Measurements from ENCODE around the gene COL8A1. TPM values are rescaled to one million over a fixed set of nuclear protein-coding genes. Genes with fewer than 3 reads are reported as not detected.

Gene COL8A1
- total RNA-seq, 1 experiment from 2014 or later, result 0.07 TPM

DNA sequence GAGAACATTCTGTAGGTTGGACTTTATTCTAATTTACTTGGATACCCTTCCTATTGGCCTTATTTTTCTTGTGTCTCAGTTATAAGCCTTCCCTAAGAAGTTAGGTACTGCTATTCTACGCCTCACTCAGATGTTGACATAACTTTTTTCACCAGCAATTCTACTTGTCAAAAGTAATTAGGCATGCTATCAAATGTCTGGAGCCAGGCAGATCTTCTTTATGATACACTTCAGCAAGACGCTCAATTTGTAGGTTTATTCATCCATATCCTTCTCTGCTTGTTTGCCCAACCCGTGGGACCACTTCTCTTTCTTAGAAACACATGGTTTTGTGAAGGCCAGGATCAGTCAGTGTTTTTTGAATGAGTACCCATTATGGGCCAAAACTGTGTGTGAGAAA, 36.2 kb upstream of the COL8A1 start:
- BruUV-seq (replicated peaks), result no TSS peak
- H3K4me1 ChIP-seq (ENCODE audit: control insufficient read depth in 1 of 2, insufficient read depth in 2 of 2, low read length in 2 of 2), result no peaks in the 10 kb centered on the region
- ChIA-PET POLR2A (no interaction called here), RAD21 (ENCODE audit: low non-redundant PET in 1 of 2, low total read pairs in 2 of 2, uncharacterized antibody in 2 of 2, unreplicated experiment in 2 of 2) (no interaction called here), CTCF (no interaction called here)
- ATAC-seq (no peak), DNase-seq (ENCODE audit: low read depth, low spot score) (no peak)
- no peaks in the 10 kb centered on the region for H3K9me2 ChIP-seq (ENCODE audit: insufficient read depth)
- no peak overlapping the region for H3K27ac ChIP-seq (ENCODE audit: low read depth, low read length)
- no peak overlapping the region for H2AFZ ChIP-seq (ENCODE audit: low read depth, low read length, poor library complexity, severe bottlenecking)
- H3K4me2 ChIP-seq (ENCODE audit: low read length), result no peak overlapping the region
- TF ChIP-seq SRF (IDR thresholded peaks at IDR 0.05; ENCODE audit: low read depth) (no peak), JUND (IDR thresholded peaks at IDR 0.05) (no peak), EZH2 (IDR thresholded peaks at IDR 0.05) (no peak)
- H3K79me2 ChIP-seq (ENCODE audit: insufficient read depth, low read length), result no peaks in the 10 kb centered on the region
- no peaks in the 10 kb centered on the region for H3K9me3 ChIP-seq (ENCODE audit: control insufficient read depth in 1 of 2, insufficient read depth in 1 of 2, low read depth in 1 of 2, low read length in 2 of 2)
- no peak overlapping the region for H3K4me3 ChIP-seq (replicated peaks in 1 of 2; ENCODE audit: low read depth in 1 of 2, low read length in 2 of 2)
- intact Hi-C loops (cut with micrococcal nuclease), result no loop called here
- H3K36me3 ChIP-seq (ENCODE audit: control insufficient read depth in 1 of 2, insufficient read depth in 2 of 2, low read length in 2 of 2), result no peaks in the 10 kb centered on the region
- no peaks in the 10 kb centered on the region for H4K20me1 ChIP-seq (ENCODE audit: insufficient read depth)
- peaks cover 51% of the 10 kb centered on the region for H3K27me3 ChIP-seq (ENCODE audit: insufficient read depth, low read length)
- H3K9ac ChIP-seq (ENCODE audit: low read length), result no peak overlapping the region

DNA sequence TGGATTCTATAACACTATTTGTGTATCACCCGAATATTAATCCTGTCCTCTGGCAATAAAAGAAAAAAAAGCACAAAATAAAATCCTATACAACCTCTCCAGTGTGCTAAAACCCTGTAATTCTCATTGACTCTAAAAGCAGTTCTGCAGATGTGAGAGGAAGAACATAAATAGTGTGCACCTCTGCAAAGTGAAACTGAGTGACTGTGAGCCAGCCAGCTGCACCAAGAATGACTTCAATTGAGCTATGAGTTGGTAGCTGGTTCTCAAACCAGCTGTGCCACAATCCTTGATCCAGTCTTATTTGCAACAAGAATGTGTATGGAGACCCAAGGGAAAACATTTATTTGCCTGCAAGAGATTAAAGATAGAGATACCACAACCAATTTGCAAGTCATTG, 31.2 kb upstream of the COL8A1 start:
- no peak overlapping the region for H3K9ac ChIP-seq (ENCODE audit: low read length)
- H2AFZ ChIP-seq (ENCODE audit: low read depth, low read length, poor library complexity, severe bottlenecking), result no peak overlapping the region
- no peaks in the 10 kb centered on the region for H4K20me1 ChIP-seq (ENCODE audit: insufficient read depth)
- no peaks in the 10 kb centered on the region for H3K4me1 ChIP-seq (ENCODE audit: control insufficient read depth in 1 of 2, insufficient read depth in 2 of 2, low read length in 2 of 2)
- ChIA-PET CTCF (no interaction called here), RAD21 (ENCODE audit: low non-redundant PET in 1 of 2, low total read pairs in 2 of 2, uncharacterized antibody in 2 of 2, unreplicated experiment in 2 of 2) (no interaction called here), POLR2A (no interaction called here)
- DNase-seq (ENCODE audit: low read depth, low spot score) (no peak), ATAC-seq (no peak)
- intact Hi-C loops (cut with micrococcal nuclease), result no loop called here
- no peaks in the 10 kb centered on the region for H3K36me3 ChIP-seq (ENCODE audit: control insufficient read depth in 1 of 2, insufficient read depth in 2 of 2, low read length in 2 of 2)
- no peak overlapping the region for H3K27ac ChIP-seq (ENCODE audit: low read depth, low read length)
- H3K4me2 ChIP-seq (ENCODE audit: low read length), result no peak overlapping the region
- BruUV-seq (replicated peaks), result no TSS peak
- no peak for TF ChIP-seq EZH2 (IDR thresholded peaks at IDR 0.05)
- peaks cover 43% of the 10 kb centered on the region for H3K27me3 ChIP-seq (ENCODE audit: insufficient read depth, low read length)
- H3K9me3 ChIP-seq (ENCODE audit: control insufficient read depth in 1 of 2, insufficient read depth in 1 of 2, low read depth in 1 of 2, low read length in 2 of 2), result no peaks in the 10 kb centered on the region
- no peaks in the 10 kb centered on the region for H3K79me2 ChIP-seq (ENCODE audit: insufficient read depth, low read length)
- H3K4me3 ChIP-seq (replicated peaks in 1 of 2; ENCODE audit: low read depth in 1 of 2, low read length in 2 of 2), result no peak overlapping the region
- no peaks in the 10 kb centered on the region for H3K9me2 ChIP-seq (ENCODE audit: insufficient read depth)

DNA sequence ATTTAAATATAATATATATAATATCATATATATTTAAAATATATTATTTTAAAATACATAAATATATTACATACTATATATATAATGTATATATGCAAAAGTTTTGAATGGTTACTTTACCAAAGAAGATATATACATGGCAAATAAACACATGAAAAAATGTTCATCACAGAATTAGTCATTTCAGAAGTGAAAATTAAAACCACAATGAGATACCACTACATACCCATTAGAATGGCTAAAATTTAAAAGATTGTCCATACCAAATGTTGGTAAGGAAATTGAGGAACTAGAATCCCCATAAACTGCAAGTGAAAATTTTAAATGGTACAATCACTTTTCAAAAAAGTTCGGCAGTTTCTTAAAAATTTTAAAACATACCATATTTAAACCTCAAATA, 23.6 kb upstream of the COL8A1 start:
- intact Hi-C loops (cut with micrococcal nuclease), result no loop called here
- no peaks in the 10 kb centered on the region for H3K9me2 ChIP-seq (ENCODE audit: insufficient read depth)
- no peaks in the 10 kb centered on the region for H3K79me2 ChIP-seq (ENCODE audit: insufficient read depth, low read length)
- no peak overlapping the region for H2AFZ ChIP-seq (ENCODE audit: low read depth, low read length, poor library complexity, severe bottlenecking)
- ChIA-PET RAD21 (ENCODE audit: low non-redundant PET in 1 of 2, low total read pairs in 2 of 2, uncharacterized antibody in 2 of 2, unreplicated experiment in 2 of 2) (no interaction called here), POLR2A (no interaction called here), CTCF (no interaction called here)
- H3K36me3 ChIP-seq (ENCODE audit: control insufficient read depth in 1 of 2, insufficient read depth in 2 of 2, low read length in 2 of 2), result no peaks in the 10 kb centered on the region
- H3K9ac ChIP-seq (ENCODE audit: low read length), result no peak overlapping the region
- no peaks in the 10 kb centered on the region for H3K9me3 ChIP-seq (ENCODE audit: control insufficient read depth in 1 of 2, insufficient read depth in 1 of 2, low read depth in 1 of 2, low read length in 2 of 2)
- DNase-seq (ENCODE audit: low read depth, low spot score), result no peak
- peaks cover 32% of the 10 kb centered on the region for H3K27me3 ChIP-seq (ENCODE audit: insufficient read depth, low read length)
- ATAC-seq, result no peak
- no peaks in the 10 kb centered on the region for H3K4me1 ChIP-seq (ENCODE audit: control insufficient read depth in 1 of 2, insufficient read depth in 2 of 2, low read length in 2 of 2)
- H3K27ac ChIP-seq (ENCODE audit: low read depth, low read length), result no peak overlapping the region
- no peaks in the 10 kb centered on the region for H4K20me1 ChIP-seq (ENCODE audit: insufficient read depth)
- no peak overlapping the region for H3K4me3 ChIP-seq (replicated peaks in 1 of 2; ENCODE audit: low read depth in 1 of 2, low read length in 2 of 2)
- no TSS peak for BruUV-seq (replicated peaks)
- no peak overlapping the region for H3K4me2 ChIP-seq (ENCODE audit: low read length)
- TF ChIP-seq, protein P1, sequence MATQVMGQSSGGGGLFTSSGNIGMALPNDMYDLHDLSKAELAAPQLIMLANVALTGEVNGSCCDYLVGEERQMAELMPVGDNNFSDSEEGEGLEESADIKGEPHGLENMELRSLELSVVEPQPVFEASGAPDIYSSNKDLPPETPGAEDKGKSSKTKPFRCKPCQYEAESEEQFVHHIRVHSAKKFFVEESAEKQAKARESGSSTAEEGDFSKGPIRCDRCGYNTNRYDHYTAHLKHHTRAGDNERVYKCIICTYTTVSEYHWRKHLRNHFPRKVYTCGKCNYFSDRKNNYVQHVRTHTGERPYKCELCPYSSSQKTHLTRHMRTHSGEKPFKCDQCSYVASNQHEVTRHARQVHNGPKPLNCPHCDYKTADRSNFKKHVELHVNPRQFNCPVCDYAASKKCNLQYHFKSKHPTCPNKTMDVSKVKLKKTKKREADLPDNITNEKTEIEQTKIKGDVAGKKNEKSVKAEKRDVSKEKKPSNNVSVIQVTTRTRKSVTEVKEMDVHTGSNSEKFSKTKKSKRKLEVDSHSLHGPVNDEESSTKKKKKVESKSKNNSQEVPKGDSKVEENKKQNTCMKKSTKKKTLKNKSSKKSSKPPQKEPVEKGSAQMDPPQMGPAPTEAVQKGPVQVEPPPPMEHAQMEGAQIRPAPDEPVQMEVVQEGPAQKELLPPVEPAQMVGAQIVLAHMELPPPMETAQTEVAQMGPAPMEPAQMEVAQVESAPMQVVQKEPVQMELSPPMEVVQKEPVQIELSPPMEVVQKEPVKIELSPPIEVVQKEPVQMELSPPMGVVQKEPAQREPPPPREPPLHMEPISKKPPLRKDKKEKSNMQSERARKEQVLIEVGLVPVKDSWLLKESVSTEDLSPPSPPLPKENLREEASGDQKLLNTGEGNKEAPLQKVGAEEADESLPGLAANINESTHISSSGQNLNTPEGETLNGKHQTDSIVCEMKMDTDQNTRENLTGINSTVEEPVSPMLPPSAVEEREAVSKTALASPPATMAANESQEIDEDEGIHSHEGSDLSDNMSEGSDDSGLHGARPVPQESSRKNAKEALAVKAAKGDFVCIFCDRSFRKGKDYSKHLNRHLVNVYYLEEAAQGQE (IDR thresholded peaks at IDR 0.05; ENCODE audit: low read depth), result no peak
- TF ChIP-seq FOSL1 (IDR thresholded peaks at IDR 0.05; ENCODE audit: low read depth) (no peak), JUND (IDR thresholded peaks at IDR 0.05) (no peak), EGR1 (IDR thresholded peaks at IDR 0.05; ENCODE audit: low read depth) (no peak), ZFX (IDR thresholded peaks at IDR 0.05) (no peak), CBX3 (IDR thresholded peaks at IDR 0.05; ENCODE audit: low read depth) (no peak), ZNF274 (IDR thresholded peaks at IDR 0.05; ENCODE audit: low read depth, low read length) (no peak), RAD21 (IDR thresholded peaks at IDR 0.05; ENCODE audit: low read depth) (no peak), POLR2A (IDR thresholded peaks at IDR 0.05; ENCODE audit: borderline replicate concordance, extremely low read depth, insufficient read depth, insufficient read length) (no peak)

Measured in HCT116 (cell line).